Measurements from ENCODE around the gene ALG1.
"Not testable (repeated sequence)": the region's sequence is repeated elsewhere in the genome, so short reads cannot be mapped to it uniquely, and the experiment has no call there.

The ALG1 gene

GRCh38 chr16:5045499-5046115 is 26.0 kb upstream of the ALG1 start:
- no peak for DNase-seq

GRCh38 chr16:5046914-5047313 is 24.7 kb upstream of the ALG1 start:
- DNase-seq = no peak

DNA sequence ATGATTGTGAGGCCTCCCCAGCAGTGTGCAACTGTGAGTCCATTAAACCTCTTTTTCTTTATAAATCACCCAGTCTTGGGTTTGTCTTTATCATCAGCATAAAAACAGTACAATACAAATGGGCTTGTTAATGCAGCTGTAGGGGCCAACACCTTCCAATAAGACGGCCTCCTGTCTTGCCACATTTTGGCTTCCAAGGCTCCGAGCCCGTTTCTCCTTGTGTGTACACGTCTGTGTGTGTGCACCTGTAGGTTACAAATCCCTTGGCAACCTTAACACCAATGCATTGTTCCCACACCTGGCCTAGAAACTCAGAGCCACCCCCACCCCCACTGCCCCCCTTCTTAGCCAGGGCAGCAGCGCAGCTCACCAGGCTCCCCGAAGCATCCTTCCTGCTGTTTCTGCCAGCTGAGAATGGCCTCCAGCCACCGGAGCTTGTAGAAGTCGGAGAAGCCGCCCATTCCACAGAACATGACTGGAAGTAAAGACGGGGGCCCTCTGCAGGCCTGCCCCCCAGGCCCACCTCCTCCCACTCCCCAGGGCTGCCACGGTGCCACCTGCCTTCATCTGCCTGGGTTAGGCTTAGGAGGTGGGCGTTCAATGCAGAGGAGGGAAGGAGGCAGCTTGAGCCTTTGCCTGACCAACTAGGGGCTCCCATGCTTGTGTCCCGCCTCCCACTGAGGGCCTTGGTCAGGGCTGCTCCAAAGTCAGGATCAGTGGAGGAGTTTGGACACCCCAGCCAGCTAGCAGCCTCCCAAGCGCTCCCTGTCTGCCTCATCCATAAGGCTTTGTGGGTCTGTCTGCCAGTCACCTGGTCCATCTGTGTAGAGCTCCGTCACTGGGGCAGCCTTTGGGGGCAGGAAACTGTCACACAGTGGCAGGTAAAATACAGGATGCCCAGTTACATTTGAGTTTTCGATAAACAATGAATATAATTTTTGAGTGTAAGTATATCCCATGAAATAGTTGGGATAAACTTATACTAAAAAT is 16.5 kb upstream of the ALG1 start:
- no peak for DNase-seq

DNA sequence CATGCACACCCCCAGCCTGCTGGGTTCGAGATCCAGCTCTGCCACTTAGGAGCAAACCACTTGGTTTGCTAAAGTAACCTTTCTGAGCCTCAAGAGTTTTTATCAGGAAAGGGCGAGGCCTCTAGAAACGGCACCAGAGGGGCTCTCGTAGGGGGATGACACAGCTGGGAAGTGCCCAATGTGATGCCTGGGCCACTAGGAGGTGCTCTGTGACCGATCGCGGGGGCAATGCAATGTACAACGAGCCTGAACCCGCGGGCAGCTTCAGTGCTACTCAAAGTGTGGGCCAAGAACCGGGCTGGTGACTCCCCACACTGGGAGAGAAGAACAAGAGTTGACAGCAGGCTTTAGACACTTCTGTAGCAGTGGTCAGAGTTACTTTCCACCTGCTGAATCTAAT is 15.3 kb upstream of the ALG1 start:
- no peak for DNase-seq

DNA sequence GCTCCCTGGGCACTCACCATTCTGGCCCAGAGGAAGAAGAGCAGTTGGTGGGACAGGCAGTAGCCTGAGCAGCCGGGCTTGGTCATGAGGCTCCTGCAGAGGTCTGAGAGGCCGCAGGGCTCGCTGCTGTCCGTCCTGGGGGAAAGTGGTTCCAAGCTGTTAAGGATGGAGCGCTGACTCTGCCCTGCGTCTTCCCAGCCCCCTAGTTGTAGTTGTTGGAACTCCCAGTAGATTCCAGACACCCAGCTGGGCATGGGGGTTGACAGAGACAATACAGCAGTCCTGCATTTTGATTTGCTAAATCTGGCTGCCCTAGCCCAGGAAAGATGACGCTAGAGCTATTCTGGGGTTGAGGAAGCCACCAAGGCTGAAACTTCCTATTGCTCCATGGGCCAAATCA is 13.2 kb upstream of the ALG1 start:
- DNase-seq = no peak

DNA sequence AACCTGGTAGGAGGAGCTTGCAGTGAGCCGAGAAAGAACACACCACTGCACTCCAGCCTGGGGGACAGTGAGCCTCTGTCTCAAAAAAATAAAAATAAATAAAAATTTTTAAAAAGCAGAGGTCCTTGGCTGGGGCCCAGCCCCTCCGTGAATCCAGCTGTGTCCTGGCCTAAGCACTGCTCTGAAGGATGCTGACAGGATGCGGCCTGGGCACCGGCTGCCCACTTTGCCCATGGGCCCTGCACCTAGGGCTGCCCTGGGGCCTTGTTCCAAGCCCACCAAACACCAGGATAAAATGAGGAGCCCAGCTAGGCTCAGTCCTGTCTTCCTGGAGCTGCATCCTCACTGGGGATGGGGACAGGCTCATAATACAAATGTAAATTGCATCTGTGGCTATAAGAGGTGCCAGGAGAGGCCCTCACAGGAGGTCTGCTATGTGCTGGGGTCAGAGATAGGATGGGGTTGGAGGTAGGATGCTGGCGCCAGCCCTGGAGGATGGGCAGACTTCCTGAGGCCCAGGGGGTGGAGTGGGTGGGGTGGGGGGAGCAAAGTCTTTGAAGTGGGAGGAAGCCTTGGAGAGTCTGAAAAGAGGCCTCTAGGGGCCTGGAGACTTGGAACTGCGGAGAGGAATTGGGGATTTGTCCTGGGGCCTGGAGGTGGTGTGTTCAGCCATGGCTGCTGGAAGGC is 12.1 kb upstream of the ALG1 start:
- no peak for DNase-seq

- no peak for DNase-seq
Observed at GRCh38 chr16:5060073-5060641, 11.5 kb upstream of the ALG1 start.

DNA sequence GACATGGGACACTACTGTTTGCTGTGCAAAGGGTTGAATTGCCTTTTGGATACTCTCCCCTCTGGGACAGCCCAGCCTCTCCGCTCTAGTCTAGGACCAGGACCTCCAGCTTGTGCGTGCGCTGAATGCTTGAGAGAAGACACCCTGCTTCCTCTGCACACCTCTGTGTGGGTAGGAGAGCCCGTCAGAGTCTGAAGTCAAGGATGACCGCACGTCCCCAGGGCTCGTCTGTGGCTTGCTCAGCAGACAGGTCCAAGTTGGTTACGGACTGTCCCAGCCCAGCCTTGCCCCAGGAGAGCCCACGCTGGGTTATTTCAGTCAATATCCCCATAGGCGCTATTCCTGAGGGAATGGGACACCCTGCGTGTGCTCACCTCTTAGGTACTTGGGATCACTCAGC is 9.6 kb upstream of the ALG1 start:
- DNase-seq = no peak

- no peak for DNase-seq
Observed at GRCh38 chr16:5062790-5063765, 8.6 kb upstream of the ALG1 start.

DNA sequence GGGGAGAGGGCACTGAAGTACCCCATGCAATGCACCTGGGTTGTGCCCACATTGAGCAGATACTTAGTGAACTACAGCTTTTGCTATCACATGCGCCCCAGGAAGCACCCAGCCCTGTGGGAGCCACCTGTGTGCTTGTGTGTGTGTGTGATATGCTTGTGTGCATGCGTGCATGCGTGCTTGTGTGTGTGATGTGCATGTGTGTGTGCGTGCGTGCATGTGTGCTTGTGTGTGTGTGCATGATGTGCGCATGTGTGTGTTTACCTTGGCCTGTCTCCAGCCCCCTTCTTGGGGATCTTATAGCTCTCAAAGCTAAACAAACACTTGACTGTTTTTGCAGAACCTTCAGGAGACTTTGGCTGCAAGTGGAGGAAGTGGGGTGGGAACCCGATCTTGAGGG is 6.7 kb upstream of the ALG1 start:
- peak; percentile 92 for DNase-seq

DNA sequence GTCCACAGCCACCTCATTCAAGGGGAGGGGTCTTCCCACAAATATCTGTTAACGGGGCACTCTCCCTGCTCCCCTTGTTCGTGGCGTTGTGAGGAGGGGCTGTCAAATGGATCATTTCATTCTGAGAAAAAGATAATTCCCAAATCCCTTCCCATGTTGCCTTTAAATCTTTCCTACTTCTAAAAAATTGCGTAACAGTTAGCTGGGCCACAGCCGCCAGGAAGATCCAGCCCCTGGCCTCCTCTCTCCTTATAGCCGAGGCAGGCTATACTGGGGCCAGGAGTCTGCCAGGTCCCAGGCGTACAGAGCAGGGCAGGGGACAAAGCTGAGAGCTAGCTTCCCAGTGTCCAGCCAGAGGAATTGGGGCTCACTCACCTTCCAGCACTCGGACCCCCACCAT is 6.3 kb upstream of the ALG1 start:
- peak; percentile 50 for DNase-seq

DNA sequence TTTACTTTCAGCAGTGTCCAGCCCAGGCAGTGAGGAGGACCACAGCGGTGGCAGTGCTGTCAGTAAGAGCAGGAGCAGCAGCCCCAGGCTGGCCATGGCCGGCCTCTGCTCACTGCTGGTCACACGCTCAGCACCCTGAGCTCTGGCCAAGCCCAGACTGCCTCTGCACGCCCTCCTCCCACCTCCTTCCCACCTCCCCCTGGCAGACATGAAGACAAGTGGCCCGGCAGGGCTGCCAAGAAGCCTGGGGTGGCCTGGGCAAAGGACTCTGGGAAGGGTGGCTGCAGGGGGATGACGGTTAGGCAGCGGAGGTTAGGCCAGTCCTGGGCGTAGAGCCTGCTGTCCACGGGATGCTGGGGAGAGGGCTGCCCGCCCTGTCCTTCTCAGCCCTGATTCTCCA is 5.8 kb upstream of the ALG1 start, which contains the start of gene C16orf89:
C16orf89 (minus strand) TSS at position 144 of the 400 bp plus-strand sequence; CDS start at position 96, 48 bp downstream.
- peak; percentile 19 for DNase-seq

DNA sequence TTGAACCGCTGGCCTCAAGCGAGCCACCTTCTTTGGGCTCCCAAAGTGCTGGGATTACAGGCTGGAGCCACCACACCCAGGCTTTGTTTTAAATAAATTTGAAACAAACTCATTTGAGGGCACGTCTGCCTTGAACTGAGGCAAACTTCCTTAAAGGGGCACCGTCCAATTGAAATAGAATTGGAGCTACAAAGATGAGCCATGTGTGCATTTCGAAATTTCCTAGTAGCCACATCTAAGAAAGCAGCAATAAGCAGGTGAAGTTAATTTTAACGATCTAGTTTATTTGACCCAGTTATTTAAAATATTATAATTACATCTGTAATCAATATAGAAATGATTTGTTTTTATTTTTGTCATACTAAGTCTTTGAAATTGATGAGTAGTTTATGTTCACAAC is 5.1 kb upstream of the ALG1 start:
- no peak for DNase-seq

GRCh38 chr16:5069048-5069447 is 2.6 kb upstream of the ALG1 start:
- no peak for DNase-seq

DNA sequence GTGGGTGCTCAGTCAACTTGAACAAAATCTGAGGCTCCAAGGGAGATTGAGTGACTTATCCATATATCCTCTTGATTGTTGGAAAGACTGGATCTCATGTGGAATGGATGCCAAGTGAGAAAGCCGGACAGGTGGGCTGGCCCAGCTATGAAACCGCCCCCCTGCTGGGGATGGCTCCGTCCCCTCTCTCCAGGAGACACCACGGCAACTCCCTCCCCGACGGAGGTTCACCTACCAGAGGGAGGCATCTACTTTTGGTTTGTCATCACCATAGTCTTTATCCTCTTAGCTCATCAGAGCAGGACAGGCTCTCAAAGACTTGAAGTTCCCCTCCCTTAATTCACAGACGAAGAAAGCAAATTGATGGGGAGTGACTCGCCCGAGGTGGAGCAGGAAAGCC is 1.8 kb upstream of the ALG1 start:
- no peak for DNase-seq

GRCh38 chr16:5070431-5071186 is 1.0 kb upstream of the ALG1 start:
- DNase-seq = no peak

DNA sequence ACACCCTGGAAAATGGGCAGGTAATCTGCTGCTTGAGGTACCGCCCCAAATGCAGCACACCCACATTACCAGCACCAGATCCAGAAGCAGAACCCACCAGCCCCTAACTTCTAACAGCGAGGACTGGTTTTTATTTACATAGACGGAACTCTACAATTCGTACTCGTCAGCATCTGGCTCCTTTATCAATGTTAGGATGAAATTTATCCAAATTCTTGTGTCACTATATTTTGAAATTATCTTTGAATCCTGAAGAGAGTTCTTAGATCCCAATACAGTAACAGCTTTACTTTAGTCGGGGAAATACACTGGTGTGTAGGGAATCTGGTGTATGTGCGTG is 332 bp upstream of the ALG1 start:
- no peak for DNase-seq

DNA sequence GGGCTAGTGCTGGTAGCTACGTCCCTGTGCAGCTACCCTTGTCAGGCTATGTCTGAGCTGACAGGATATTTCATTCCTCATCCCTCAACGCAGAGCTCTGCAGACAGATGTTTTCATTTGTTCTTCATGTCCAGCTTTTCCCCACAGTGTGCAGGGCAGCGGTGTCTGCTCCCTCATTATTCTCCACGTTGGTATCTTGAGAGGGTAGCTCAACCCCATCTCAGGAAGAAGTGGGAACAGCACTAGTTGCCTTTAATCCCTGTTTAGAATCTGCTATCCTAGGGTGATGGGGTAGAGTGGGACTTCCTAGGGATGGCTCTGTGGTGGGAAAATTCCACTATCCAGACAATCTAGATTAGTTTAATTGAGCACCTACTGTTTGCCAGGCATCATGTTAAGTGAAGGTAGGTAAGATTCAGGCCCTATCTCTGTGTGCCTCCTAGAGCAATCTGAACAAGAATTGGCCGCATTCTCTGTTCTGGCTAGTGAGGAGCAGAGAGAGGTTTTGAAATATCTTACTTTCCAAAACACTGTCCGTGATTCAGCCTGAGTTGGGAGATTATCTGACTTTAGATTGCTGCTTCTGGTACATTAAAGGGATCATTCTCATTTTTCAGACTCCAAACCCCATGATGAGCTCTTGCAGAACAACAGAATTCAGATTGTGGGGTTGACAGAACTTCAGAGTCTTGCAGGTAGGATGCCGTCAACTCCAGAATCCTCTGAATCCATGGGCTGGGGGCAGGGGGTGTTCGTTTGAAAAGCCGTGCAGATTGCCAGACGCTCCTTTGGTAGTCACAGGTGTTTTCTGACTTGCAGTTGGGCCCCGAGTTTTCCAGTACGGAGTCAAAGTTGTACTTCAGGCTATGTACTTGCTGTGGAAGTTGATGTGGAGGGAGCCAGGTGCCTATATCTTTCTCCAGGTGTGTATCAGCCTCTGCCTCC is 963 bp downstream of the ALG1 start:
- DNase-seq = no peak

- DNase-seq = no peak
Observed at GRCh38 chr16:5073279-5073629, 1.6 kb downstream of the ALG1 start.

DNA sequence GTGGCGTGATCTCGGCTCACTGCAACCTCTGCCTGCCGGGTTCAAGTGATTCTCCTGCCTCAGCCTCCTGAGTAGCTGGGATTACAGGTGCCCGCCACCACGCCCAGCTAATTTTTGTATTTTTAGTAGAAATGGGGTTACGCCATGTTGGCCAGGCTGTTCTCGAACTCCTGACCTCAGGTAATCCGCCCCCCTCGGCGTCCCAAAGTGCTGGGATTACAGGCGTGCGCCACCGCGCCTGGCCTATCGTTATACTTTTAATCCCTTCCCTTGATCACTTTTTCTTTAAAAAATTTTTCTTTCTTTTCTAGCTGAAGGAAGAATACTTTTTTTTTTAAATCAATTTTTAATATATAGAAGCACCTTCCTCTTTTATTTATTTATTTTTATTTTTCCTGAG is 2.1 kb downstream of the ALG1 start:
- not testable (repeated sequence) for DNase-seq
